Vagina (tissue), 2 donors: ENCODE data around the gene CUL4B.

ENCODE experiments used
- POLR2A ChIP-seq, 2 donors: fragments of 450-650 bp; IDR thresholded peaks; one replicate each; pipeline ENCODE4 v1.6.1; 2017; ENCODE audit warnings: antibody characterized with exemption in 2 of 2, mild to moderate bottlenecking in 2 of 2, moderate library complexity in 2 of 2
- POLR2AphosphoS5 ChIP-seq, 2 donors: sonication (generic); formaldehyde crosslinking; IDR thresholded peaks; one replicate each; pipeline ENCODE4 v1.9.0; 2017; ENCODE audit warnings: antibody characterized with exemption in 2 of 2, mild to moderate bottlenecking in 2 of 2, low read depth in 1 of 2; ENCODE audit not compliant: insufficient read depth in 1 of 2

- TF ChIP-seq POLR2A (IDR thresholded peaks at IDR 0.05) (no peak), POLR2AphosphoS5 (IDR thresholded peaks at IDR 0.05; ENCODE audit: insufficient read depth in 1 of 2, low read depth in 1 of 2) (no peak)
Observed at GRCh38 chrX:120485315-120485637, 75.5 kb downstream of the CUL4B start.
